ENCODE data around the gene OTUD7B. TPM values are rescaled to one million over a fixed set of nuclear protein-coding genes. Genes with fewer than 3 reads are reported as not detected.

Gene OTUD7B
- total and polyA plus RNA-seq, 10 of the 15 experiments (the other 5 are each of a cell fraction or from before 2014, with no cell fraction given): 1.7 to 24.9 (median 6.6) TPM

GRCh38 chr1:149937759-149938158 is 72.8 kb downstream of the OTUD7B start:
- RAD21 ChIA-PET (ENCODE audit: unreplicated experiment): interaction anchor here (0.8 to 2.5 kb wide), 2 partner anchors 10 to 25 kb away, joined by 3 to 6 read pairs; no protein-coding TSS in a partner anchor
- DNase-seq (ENCODE audit: low read depth, low spot score) (no peak), FAIRE-seq (no peak), ATAC-seq (peak; percentile 61)
- POLR2A ChIA-PET: interaction anchor here (1.0 to 4.0 kb wide), 3 partner anchors 9 to 50 kb away, joined by 3 to 26 read pairs (median 5); a partner anchor contains a TSS
- SMC1A ChIA-PET (ENCODE audit: uncharacterized antibody, unreplicated experiment): interaction anchor here (0.8 to 2.6 kb wide), 4 partner anchors 9 to 50 kb away, joined by 3 to 14 read pairs (median 6); a partner anchor contains a TSS
- Histone ChIP-seq H3K9ac (ENCODE audit: control insufficient read depth, insufficient read depth, low read length) (peak overlapping the region; percentile 25; the same call in 1 of the 2 replicates), H3K9me3 (replicated peaks; ENCODE audit: control insufficient read depth, insufficient read depth, low read length) (no peaks in the 10 kb centered on the region), H4K20me1 (ENCODE audit: control insufficient read depth, insufficient read depth) (no peaks in the 10 kb centered on the region), H2AFZ (ENCODE audit: control insufficient read depth, low read depth, low read length) (no peak overlapping the region), H3K79me2 (ENCODE audit: control insufficient read depth, insufficient read depth, low read length) (no peaks in the 10 kb centered on the region), H3K27me3 (replicated peaks in 1 of 2; ENCODE audit: control insufficient read depth in 2 of 2, insufficient read depth in 2 of 2, low read length in 1 of 2) (no peaks in the 10 kb centered on the region), H3K4me1 (ENCODE audit: control insufficient read depth, insufficient read depth, low read length) (peaks cover 20% of the 10 kb centered on the region), H3K27ac (ENCODE audit: control insufficient read depth, insufficient read depth) (peak overlapping the region; percentile 23; the same call in 1 of the 2 replicates), H3K36me3 (ENCODE audit: control insufficient read depth in 2 of 2, insufficient read depth in 2 of 2, low read length in 1 of 2) (no peaks in the 10 kb centered on the region), H3K4me2 (ENCODE audit: control insufficient read depth, insufficient read depth) (peak overlapping the region; percentile 62), H3K4me3 (peak overlapping the region; percentile 17; the same call in 1 of the 2 replicates)
- CTCF ChIA-PET: interaction anchor here (0.7 to 2.0 kb wide), 2 partner anchors 10 to 1290 kb away, joined by 3 to 5 read pairs; partner anchors contain the start of gene SF3B4
- TF ChIP-seq RAD51 (IDR thresholded peaks at IDR 0.05) (no peak), TCF12 (IDR thresholded peaks at IDR 0.05; ENCODE audit: low read depth, low read length) (no peak), IKZF1 (conservative IDR thresholded peaks at IDR 0.05) (peak; percentile 28; the same call in 1 of the 2 replicates)
- intact Hi-C loops (cut with micrococcal nuclease; ENCODE audit: unreplicated experiment): no loop called here
- in situ Hi-C loops (cut with MboI): no loop called here
- BruUV-seq (replicated peaks): no TSS peak

GRCh38 chr1:149936992-149937705 is 73.4 kb downstream of the OTUD7B start:
- Histone ChIP-seq H3K79me2 (ENCODE audit: control insufficient read depth, insufficient read depth, low read length) (no peaks in the 10 kb centered on the region), H2AFZ (ENCODE audit: control insufficient read depth, low read depth, low read length) (peak overlapping the region; percentile 30; the same call in 1 of the 2 replicates), H3K27me3 (replicated peaks in 1 of 2; ENCODE audit: control insufficient read depth in 2 of 2, insufficient read depth in 2 of 2, low read length in 1 of 2) (no peaks in the 10 kb centered on the region), H3K4me2 (ENCODE audit: control insufficient read depth, insufficient read depth) (peak overlapping the region; percentile 62), H3K9me3 (replicated peaks; ENCODE audit: control insufficient read depth, insufficient read depth, low read length) (no peaks in the 10 kb centered on the region), H3K4me1 (ENCODE audit: control insufficient read depth, insufficient read depth, low read length) (peaks cover 20% of the 10 kb centered on the region), H4K20me1 (ENCODE audit: control insufficient read depth, insufficient read depth) (no peaks in the 10 kb centered on the region), H3K27ac (ENCODE audit: control insufficient read depth, insufficient read depth) (no peak overlapping the region; the same call in 1 of the 2 replicates), H3K4me3 (no peak overlapping the region), H3K36me3 (ENCODE audit: control insufficient read depth in 2 of 2, insufficient read depth in 2 of 2, low read length in 1 of 2) (no peaks in the 10 kb centered on the region), H3K9ac (ENCODE audit: control insufficient read depth, insufficient read depth, low read length) (no peak overlapping the region; the same call in 1 of the 2 replicates)
- ChIA-PET SMC1A (ENCODE audit: uncharacterized antibody, unreplicated experiment) (interaction anchor here (0.5 to 2.6 kb wide), 5 partner anchors 8 to 1062 kb away, joined by 3 to 14 read pairs (median 3); a partner anchor contains a TSS), CTCF (interaction anchor here (0.7 to 2.0 kb wide), 2 partner anchors 9 to 1290 kb away, joined by 3 to 5 read pairs; partner anchors contain the start of gene SF3B4), POLR2A (interaction anchor here (1.0 to 4.0 kb wide), 3 partner anchors 8 to 50 kb away, joined by 3 to 26 read pairs (median 5); a partner anchor contains a TSS), RAD21 (ENCODE audit: unreplicated experiment) (interaction anchor here (0.8 to 2.5 kb wide), 2 partner anchors 9 to 25 kb away, joined by 3 to 6 read pairs; no protein-coding TSS in a partner anchor)
- FAIRE-seq: peak; percentile 18
- TF ChIP-seq SMC3 (IDR thresholded peaks at IDR 0.05; ENCODE audit: borderline replicate concordance, low read length): no peak
- TF ChIP-seq NFYB (IDR thresholded peaks at IDR 0.05; ENCODE audit: insufficient read depth, low read depth, low read length): peak; percentile 57; the same call in 1 of the 2 replicates
- no peak for TF ChIP-seq REST (IDR thresholded peaks at IDR 0.05; ENCODE audit: low read depth, low read length)
- TF ChIP-seq SMAD5 (IDR thresholded peaks at IDR 0.05; ENCODE audit: low read depth): no peak
- ATAC-seq: peak; percentile 12; the same call in 1 of the 3 replicates
- intact Hi-C loops (cut with micrococcal nuclease; ENCODE audit: unreplicated experiment): no loop called here
- no TSS peak for BruUV-seq (replicated peaks)
- no peak for DNase-seq (ENCODE audit: low read depth, low spot score)
- WGBS (ENCODE audit: insufficient coverage, insufficient replicate concordance, low lambda C conversion rate, missing lambda C conversion rate): 45% methylated on average over 6 of the region's 8 CpGs
- in situ Hi-C loops (cut with MboI): no loop called here
